Caco-2 (cell line): ENCODE results near the gene DVL1. TPM values are rescaled to one million over a fixed set of nuclear protein-coding genes. Genes with fewer than 3 reads are reported as not detected.

Experiments used
- BruUV-seq: library from RNA; stranded (reverse); fragments of 400-500 nt; replicated peaks from 2 replicates; lab custom pipeline; 2021; lab: Mats Ljungman, UMichigan
- CTCF ChIA-PET: fragments of 300-600 bp; sonication (Branson Sonifier 250); formaldehyde crosslinking; loops from one replicate; lab custom pipeline; 2022; ENCODE audit warnings: antibody characterized with exemption; lab: Charles Lee
- POLR2A ChIA-PET: fragments of 300-600 bp; sonication (Branson Sonifier 250); formaldehyde crosslinking; loops from one replicate; lab custom pipeline; 2022; ENCODE audit warnings: antibody characterized with exemption; lab: Charles Lee
- DNase-seq, 2 experiments: peaks; one replicate each; pipeline versions ENCODE4 v3.0.0 to v3.0.0-alpha.2; 2020 to 2022
- H3K27me3 ChIP-seq: replicated peaks from 2 replicates; pipeline ENCODE4 v1.6.0; 2011; ENCODE audit warnings: low read length; ENCODE audit not compliant: control insufficient read depth, insufficient read depth
- H3K36me3 ChIP-seq: 2 replicates; pipeline ENCODE4 v1.5.1; 2011; ENCODE audit warnings: low read length; ENCODE audit not compliant: control insufficient read depth, insufficient read depth
- H3K4me1 ChIP-seq: fragments of 250-450 bp; sonication (Bioruptor Pico); 2 replicates; pipeline ENCODE4 v1.5.1; 2020; ENCODE audit warnings: mild to moderate bottlenecking
- H3K4me3 ChIP-seq: 2 replicates; pipeline ENCODE4 v1.5.1; 2011; ENCODE audit warnings: low read depth, mild to moderate bottlenecking, control low read depth, low read length
- H3K9me3 ChIP-seq: fragments of 250-450 bp; sonication (Bioruptor Pico); 2 replicates; pipeline ENCODE4 v1.5.1; 2020; ENCODE audit warnings: mild to moderate bottlenecking, moderate library complexity
- H3K27ac Mint-ChIP-seq: one replicate; pipeline ENCODE4 v1.8.0; 2022; ENCODE audit warnings: mixed read lengths; ENCODE audit not compliant: unreplicated experiment
- H3K27me3 Mint-ChIP-seq: one replicate; pipeline ENCODE4 v1.8.0; 2022; ENCODE audit warnings: mixed read lengths; ENCODE audit not compliant: insufficient read depth, unreplicated experiment
- H3K36me3 Mint-ChIP-seq: one replicate; pipeline ENCODE4 v1.8.0; 2022; ENCODE audit warnings: mild to moderate bottlenecking, mixed read lengths; ENCODE audit not compliant: insufficient read depth, unreplicated experiment
- H3K4me1 Mint-ChIP-seq: one replicate; pipeline ENCODE4 v1.8.0; 2022; ENCODE audit warnings: low read depth, mixed read lengths; ENCODE audit not compliant: unreplicated experiment
- H3K4me3 Mint-ChIP-seq: one replicate; pipeline ENCODE4 v1.8.0; 2022; ENCODE audit warnings: mild to moderate bottlenecking, moderate library complexity, mixed read lengths; ENCODE audit not compliant: unreplicated experiment
- H3K9me3 Mint-ChIP-seq: one replicate; pipeline ENCODE4 v1.8.0; 2022; ENCODE audit warnings: mixed read lengths; ENCODE audit not compliant: unreplicated experiment
- CTCF ChIP-seq, 2 experiments: fragments of 200-600 bp in 1 of 2; IDR thresholded peaks; 1 replicate in 1 of 2; 2 replicates in 1 of 2; pipeline versions ENCODE4 v1.5.1 to v1.8.0; 2011 to 2022; ENCODE audit warnings: antibody characterized with exemption in 1 of 2, control low read depth in 1 of 2, inconsistent platforms in 1 of 2, low read depth in 1 of 2, low read length in 1 of 2, mild to moderate bottlenecking in 1 of 2, moderate library complexity in 1 of 2; ENCODE audit not compliant: insufficient read depth in 1 of 2, severe bottlenecking in 1 of 2, unreplicated experiment in 1 of 2
- intact Hi-C: fragments of 100-400 bp; cut with micrococcal nuclease; formaldehyde crosslinking; loops from one replicate; pipeline ENCODE4 v1.10.0; 2022; ENCODE audit not compliant: unreplicated experiment
- total RNA-seq: library from RNA; stranded (reverse); gene quantifications from 2 replicates; pipeline ENCODE4 v1.2.3, GENCODE V29; 2022

The DVL1 gene
- total RNA-seq, 1 experiment from 2014 or later: 40.6 TPM

GRCh38 chr1:1336446-1336845, 12.8 kb downstream of the DVL1 start:
- Mint-ChIP-seq H3K9me3 (no peaks in the 10 kb centered on the region), H3K27me3 (no peaks in the 10 kb centered on the region), H3K36me3 (peaks cover 49% of the 10 kb centered on the region), H3K27ac (no peak overlapping the region), H3K4me1 (no peaks in the 10 kb centered on the region), H3K4me3 (no peak overlapping the region)
- no peaks in the 10 kb centered on the region; the same call in 1 of the 2 replicates for H3K36me3 ChIP-seq
- BruUV-seq: no TSS peak
- H3K9me3 ChIP-seq: no peaks in the 10 kb centered on the region
- no peaks in the 10 kb centered on the region for H3K27me3 ChIP-seq
- H3K4me3 ChIP-seq: no peak overlapping the region
- ChIA-PET POLR2A (no interaction called here), CTCF (no interaction called here)
- TF ChIP-seq CTCF (IDR thresholded peaks at IDR 0.05; ENCODE audit: insufficient read depth in 1 of 2, low read depth in 1 of 2, low read length in 1 of 2, severe bottlenecking in 1 of 2, unreplicated experiment in 1 of 2): no peak
- DNase-seq: no peak
- no peaks in the 10 kb centered on the region for H3K4me1 ChIP-seq
- intact Hi-C loops: no loop called here

GRCh38 chr1:1335792-1336248, 13.4 kb downstream of the DVL1 start:
- no peaks in the 10 kb centered on the region for H3K4me1 Mint-ChIP-seq
- H3K36me3 ChIP-seq: no peaks in the 10 kb centered on the region
- POLR2A ChIA-PET: no interaction called here

DNA sequence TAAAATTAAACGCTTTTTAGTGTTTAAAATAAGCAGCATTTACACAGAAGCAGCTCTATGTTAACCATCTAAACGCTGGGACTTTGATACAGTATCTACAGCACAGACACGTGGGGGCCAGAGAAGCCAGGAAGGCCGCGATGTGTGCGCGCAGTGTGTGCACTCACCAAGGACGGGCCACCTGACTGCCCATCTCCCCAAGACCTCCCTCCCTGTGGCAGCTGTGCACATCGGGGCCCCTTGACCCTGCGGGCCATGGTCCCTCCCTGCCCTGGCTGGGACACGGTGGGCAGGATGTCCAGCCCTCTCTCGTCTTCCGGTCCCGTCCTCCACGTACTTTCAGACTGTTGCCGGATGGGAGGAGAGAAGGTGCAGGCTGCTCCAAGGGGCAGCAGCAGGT, 13.9 kb downstream of the DVL1 start:
- no peaks in the 10 kb centered on the region for H3K27me3 Mint-ChIP-seq
- no peaks in the 10 kb centered on the region for H3K27me3 ChIP-seq
- POLR2A ChIA-PET: no interaction called here
- H3K4me1 ChIP-seq: no peaks in the 10 kb centered on the region
- no peaks in the 10 kb centered on the region for H3K36me3 ChIP-seq
- no peaks in the 10 kb centered on the region for H3K4me1 Mint-ChIP-seq
- intact Hi-C loops: no loop called here
- no peak overlapping the region for H3K4me3 ChIP-seq
- H3K4me3 Mint-ChIP-seq: no peak overlapping the region
- BruUV-seq: no TSS peak
- CTCF ChIA-PET: no interaction called here
- no peak for DNase-seq
- peaks cover 44% of the 10 kb centered on the region for H3K36me3 Mint-ChIP-seq
- no peaks in the 10 kb centered on the region for H3K9me3 Mint-ChIP-seq
- no peak for TF ChIP-seq CTCF (IDR thresholded peaks at IDR 0.05; ENCODE audit: insufficient read depth in 1 of 2, low read depth in 1 of 2, low read length in 1 of 2, severe bottlenecking in 1 of 2, unreplicated experiment in 1 of 2)
- no peak overlapping the region for H3K27ac Mint-ChIP-seq
- no peaks in the 10 kb centered on the region for H3K9me3 ChIP-seq

More at GRCh38 chr1:1335792-1336248, 13.4 kb downstream of the DVL1 start:
- no peak overlapping the region for H3K4me3 ChIP-seq
- no peaks in the 10 kb centered on the region for H3K4me1 ChIP-seq
- no peaks in the 10 kb centered on the region for H3K9me3 ChIP-seq
- no peak overlapping the region for H3K27ac Mint-ChIP-seq
- H3K27me3 Mint-ChIP-seq: no peaks in the 10 kb centered on the region
- TF ChIP-seq CTCF (IDR thresholded peaks at IDR 0.05; ENCODE audit: insufficient read depth in 1 of 2, low read depth in 1 of 2, low read length in 1 of 2, severe bottlenecking in 1 of 2, unreplicated experiment in 1 of 2): no peak
- CTCF ChIA-PET: no interaction called here
- intact Hi-C loops: no loop called here
- DNase-seq: no peak
- H3K4me3 Mint-ChIP-seq: no peak overlapping the region
- no peaks in the 10 kb centered on the region for H3K27me3 ChIP-seq
- peaks cover 49% of the 10 kb centered on the region for H3K36me3 Mint-ChIP-seq
- H3K9me3 Mint-ChIP-seq: no peaks in the 10 kb centered on the region
- BruUV-seq: no TSS peak
